ENCODE data around the gene PTPN18.
"Not testable (repeated sequence)": the region's sequence is repeated elsewhere in the genome, so short reads cannot be mapped to it uniquely, and the experiment has no call there.

Gene PTPN18

GRCh38 chr2:130382313-130382917 is 26.6 kb downstream of the PTPN18 start:
- DNase-seq (ENCODE audit: low spot score), result no peak

GRCh38 chr2:130385709-130386108 is 29.9 kb downstream of the PTPN18 start:
- DNase-seq (ENCODE audit: low spot score), result no peak

GRCh38 chr2:130387071-130387400 is 31.2 kb downstream of the PTPN18 start:
- no peak for DNase-seq (ENCODE audit: low spot score)

- DNase-seq (ENCODE audit: low spot score), result no peak
These were observed 31.9 kb downstream of the PTPN18 start for GRCh38 chr2:130387804-130388203.

GRCh38 chr2:130388221-130388907 is 32.5 kb downstream of the PTPN18 start:
- no peak for DNase-seq (ENCODE audit: low spot score)

- DNase-seq (ENCODE audit: low spot score), result no peak
These were observed 33.5 kb downstream of the PTPN18 start for GRCh38 chr2:130389358-130389757.

- DNase-seq (ENCODE audit: low spot score), result no peak
These were observed 33.9 kb downstream of the PTPN18 start for GRCh38 chr2:130389783-130390182.

- no peak for DNase-seq (ENCODE audit: low spot score)
These were observed 34.7 kb downstream of the PTPN18 start for GRCh38 chr2:130390460-130391057.

GRCh38 chr2:130391058-130391871 is 35.4 kb downstream of the PTPN18 start:
- DNase-seq (ENCODE audit: low spot score), result peak; percentile 61

- no peak for DNase-seq (ENCODE audit: low spot score)
These were observed 36.2 kb downstream of the PTPN18 start for GRCh38 chr2:130391872-130392670.

- DNase-seq (ENCODE audit: low spot score), result no peak
These were observed 37.6 kb downstream of the PTPN18 start for GRCh38 chr2:130393318-130393910.

GRCh38 chr2:130406280-130406679 is 50.4 kb downstream of the PTPN18 start:
- DNase-seq (ENCODE audit: low spot score), result not testable (repeated sequence)

GRCh38 chr2:130416693-130417092 is 60.8 kb downstream of the PTPN18 start:
- not testable (repeated sequence) for DNase-seq (ENCODE audit: low spot score)

GRCh38 chr2:130418845-130419244 is 63.0 kb downstream of the PTPN18 start:
- not testable (repeated sequence) for DNase-seq (ENCODE audit: low spot score)
